Right renal cortex interstitium (tissue), 3 donors: ENCODE results near the gene SECTM1. TPM values are rescaled to one million over a fixed set of nuclear protein-coding genes. Genes with fewer than 3 reads are reported as not detected.

Experiments used
- polyA plus RNA-seq, 3 donors: library from polyadenylated mRNA; unstranded; fragments of 120-200 nt; gene quantifications; one replicate each; pipeline ENCODE4 v1.2.1, GENCODE V29; 2013; ENCODE audit not compliant: insufficient read length in 3 of 3

Gene SECTM1
- polyA plus RNA-seq, 3 donors = 1.2 to 1.7 (median 1.4) TPM

Other genes with a start within 250 kb of the SECTM1 start
- gene FASN, start 235.5 kb downstream of the SECTM1 start, polyA plus RNA-seq = 10 to 100 TPM; 26.6 to 34.2 (median 26.6) TPM
- 10 to 100 TPM; 31.9 to 35.2 (median 35.0) TPM for gene CCDC57, start 120.9 kb downstream of the SECTM1 start, polyA plus RNA-seq
- 1 to 10 TPM; 6.2 to 7.3 (median 6.3) TPM for gene SLC16A3, start 104.7 kb downstream of the SECTM1 start, polyA plus RNA-seq
- gene CSNK1D, start 60.1 kb downstream of the SECTM1 start, polyA plus RNA-seq = 100 to 1,000 TPM; 108 to 115 (median 112) TPM
- gene CD7, start 16.2 kb downstream of the SECTM1 start, polyA plus RNA-seq = under 1 TPM; 0.28 to 0.43 (median 0.31) TPM
- not detected for gene TEX19, start 25.5 kb upstream of the SECTM1 start, polyA plus RNA-seq
- under 1 TPM; 0.11 to 0.61 (median 0.41) TPM for gene UTS2R, start 38.0 kb upstream of the SECTM1 start, polyA plus RNA-seq
- gene HEXD, start 84.6 kb upstream of the SECTM1 start, polyA plus RNA-seq = 10 to 100 TPM; 25.8 to 29.9 (median 28.5) TPM
- gene OGFOD3, start 84.8 kb upstream of the SECTM1 start, polyA plus RNA-seq = 10 to 100 TPM; 21.6 to 23.7 (median 22.0) TPM
- 10 to 100 TPM; 40.6 to 44.6 (median 44.6) TPM for gene CYBC1, start 117.0 kb upstream of the SECTM1 start, polyA plus RNA-seq
- gene NARF, start 125.0 kb upstream of the SECTM1 start, polyA plus RNA-seq = 10 to 100 TPM; 69.8 to 80.9 (median 79.2) TPM
- 10 to 100 TPM; 35.2 to 37.9 (median 36.0) TPM for gene FOXK2, start 186.0 kb upstream of the SECTM1 start, polyA plus RNA-seq